ENCODE data around the gene UBE3C.

GRCh38 chr7:157293413-157293788 is 154.7 kb downstream of the UBE3C start:
- TF ChIP-seq SMC3 (conservative IDR thresholded peaks at IDR 0.05; ENCODE audit: poor library complexity) (no peak), CTCF (IDR thresholded peaks at IDR 0.05; ENCODE audit: poor library complexity, severe bottlenecking) (no peak), EP300 (conservative IDR thresholded peaks at IDR 0.05; ENCODE audit: poor library complexity, severe bottlenecking) (no peak)

Measured in neural cell (in vitro differentiated cells).